HG03045 (cell line): ENCODE measurements around the gene UBE2L3.

Source experiments
- ATAC-seq: cut with Tn5 transposase; IDR thresholded peaks from one replicate; pipeline ENCODE4 v1.9.1; 2021; ENCODE audit warnings: mild to moderate bottlenecking, moderate library complexity; ENCODE audit not compliant: unreplicated experiment

Gene UBE2L3

DNA sequence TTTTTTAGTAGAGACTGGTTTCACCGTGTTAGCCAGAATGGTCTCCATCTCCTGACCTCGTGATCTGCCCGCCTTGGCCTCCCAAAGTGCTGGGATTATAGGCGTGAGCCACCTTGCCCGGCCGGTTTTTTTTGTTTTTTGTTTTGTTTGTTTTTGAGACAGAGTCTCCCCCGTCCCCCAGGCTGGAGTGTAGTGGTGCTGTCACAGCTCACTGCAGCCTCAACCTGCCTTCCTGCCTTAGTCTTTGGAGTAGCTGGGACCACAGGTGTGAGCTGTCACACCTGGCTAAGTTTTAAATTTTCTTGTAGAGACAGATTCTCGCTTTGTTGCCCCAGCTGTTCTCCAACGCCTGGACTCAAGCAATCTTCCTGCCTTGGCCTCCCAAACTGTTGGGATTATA is 101.5 kb downstream of the UBE2L3 start:
- no peak for ATAC-seq

DNA sequence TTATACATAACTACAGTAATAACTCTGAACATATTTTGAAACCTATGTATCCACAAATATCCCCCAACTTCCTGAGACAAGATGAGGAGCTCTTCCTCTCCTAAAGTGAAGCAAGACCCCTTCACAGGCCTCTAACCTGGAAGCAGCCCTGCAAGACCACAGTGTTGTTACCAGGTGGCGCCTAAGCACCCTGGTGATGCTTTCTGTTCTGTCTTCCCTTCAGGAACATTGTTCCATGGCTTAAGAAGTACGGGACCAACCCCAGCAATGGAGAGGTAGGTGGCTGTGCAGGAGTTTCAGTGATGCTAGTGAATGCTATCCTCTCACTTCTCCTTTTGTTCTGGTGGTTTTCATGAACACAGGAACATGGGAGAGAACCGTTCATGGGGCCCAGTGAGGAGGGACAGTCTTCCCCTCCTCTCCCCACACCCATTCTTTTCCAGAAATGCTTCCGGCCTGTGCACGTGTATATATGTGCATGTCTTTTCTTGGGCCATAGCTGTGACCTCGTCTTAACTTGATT is 104.7 kb downstream of the UBE2L3 start:
- ATAC-seq = no peak
